ENCODE results near the gene TBC1D8. TPM values are rescaled to one million over a fixed set of nuclear protein-coding genes. Genes with fewer than 3 reads are reported as not detected.

Gene TBC1D8
- total and polyA plus RNA-seq, 12 donors = 7.6 to 17.2 (median 10.8) TPM

GRCh38 chr2:101047774-101048173 lies 103.4 kb downstream of the TBC1D8 start:
- no peak for DNase-seq
- TF ChIP-seq CTCF (IDR thresholded peaks at IDR 0.05) (no peak), POLR2A (IDR thresholded peaks at IDR 0.05) (no peak)
- no peak overlapping the region for H3K27ac ChIP-seq
- WGBS, 4 donors = 85 to 90% (median 88%) methylated on average over 4 to 6 of the region's 6 CpGs
- intact Hi-C loops (cut with DNase I) = no loop called here
- no peaks in the 10 kb centered on the region for H3K9me3 ChIP-seq (replicated peaks in 1 of 3)
- no peaks in the 10 kb centered on the region for H3K36me3 ChIP-seq (replicated peaks in 1 of 2)
- no peaks in the 10 kb centered on the region for H3K27me3 ChIP-seq
- no peak overlapping the region for H3K4me3 ChIP-seq
- H3K4me1 ChIP-seq (replicated peaks in 1 of 2) = no peaks in the 10 kb centered on the region

GRCh38 chr2:101047075-101047766 lies 104.0 kb downstream of the TBC1D8 start:
- Histone ChIP-seq H3K9me3 (replicated peaks in 1 of 3) (no peaks in the 10 kb centered on the region), H3K27me3 (no peaks in the 10 kb centered on the region), H3K4me1 (replicated peaks in 1 of 2) (no peaks in the 10 kb centered on the region), H3K36me3 (replicated peaks in 1 of 2) (no peaks in the 10 kb centered on the region), H3K27ac (no peak overlapping the region), H3K4me3 (no peak overlapping the region)
- intact Hi-C loops (cut with DNase I) = no loop called here
- 80 to 92% (median 85%) methylated on average over 11 to 12 of the region's 12 CpGs for WGBS, 4 donors
- TF ChIP-seq POLR2A (IDR thresholded peaks at IDR 0.05) (no peak), CTCF (IDR thresholded peaks at IDR 0.05) (no peak)
- peak in 1 of 7 donors; percentile 43 for DNase-seq

GRCh38 chr2:101045330-101045729 lies 105.9 kb downstream of the TBC1D8 start:
- intact Hi-C loops (cut with DNase I) = no loop called here
- DNase-seq = no peak
- 94 to 97% (median 95%) methylated on average over 10 of the region's 10 CpGs for WGBS, 4 donors
- Histone ChIP-seq H3K9me3 (replicated peaks in 1 of 3) (no peaks in the 10 kb centered on the region), H3K4me3 (no peak overlapping the region), H3K4me1 (replicated peaks in 1 of 2) (no peaks in the 10 kb centered on the region), H3K36me3 (replicated peaks in 1 of 2) (no peaks in the 10 kb centered on the region), H3K27ac (no peak overlapping the region), H3K27me3 (no peaks in the 10 kb centered on the region)
- TF ChIP-seq POLR2A (IDR thresholded peaks at IDR 0.05) (no peak), CTCF (IDR thresholded peaks at IDR 0.05) (no peak)

GRCh38 chr2:101041413-101041812 lies 109.8 kb downstream of the TBC1D8 start:
- H3K9me3 ChIP-seq (replicated peaks in 1 of 3) = no peaks in the 10 kb centered on the region
- TF ChIP-seq CTCF (IDR thresholded peaks at IDR 0.05) (no peak), POLR2A (IDR thresholded peaks at IDR 0.05) (no peak)
- no peaks in the 10 kb centered on the region for H3K4me1 ChIP-seq (replicated peaks in 1 of 2)
- no peaks in the 10 kb centered on the region for H3K27me3 ChIP-seq
- intact Hi-C loops (cut with DNase I) = loop anchor here in 1 of 2 donors (5.0 kb wide), 1 partner anchor 111 kb away; the partner anchor contains the start of gene TBC1D8
- no peak for DNase-seq
- whole genome bisulfite sequencing, 4 donors = 70 to 83% (median 76%) methylated on average over 4 of the region's 4 CpGs
- H3K4me3 ChIP-seq = no peak overlapping the region
- H3K36me3 ChIP-seq (replicated peaks in 1 of 2) = peaks cover 0 to 17% of the 10 kb centered on the region in 2 donors
- no peak overlapping the region for H3K27ac ChIP-seq
